ENCODE data around the gene ZDHHC12.

- TF ChIP-seq CTCF (IDR thresholded peaks at IDR 0.05) (no peak), POLR2A (IDR thresholded peaks at IDR 0.05) (no peak)
Measured at GRCh38 chr9:128731691-128732090, 7.8 kb upstream of the ZDHHC12 start.

Data from heart left ventricle (tissue), 13 donors.